ENCODE measurements around the gene AIFM3.

DNA sequence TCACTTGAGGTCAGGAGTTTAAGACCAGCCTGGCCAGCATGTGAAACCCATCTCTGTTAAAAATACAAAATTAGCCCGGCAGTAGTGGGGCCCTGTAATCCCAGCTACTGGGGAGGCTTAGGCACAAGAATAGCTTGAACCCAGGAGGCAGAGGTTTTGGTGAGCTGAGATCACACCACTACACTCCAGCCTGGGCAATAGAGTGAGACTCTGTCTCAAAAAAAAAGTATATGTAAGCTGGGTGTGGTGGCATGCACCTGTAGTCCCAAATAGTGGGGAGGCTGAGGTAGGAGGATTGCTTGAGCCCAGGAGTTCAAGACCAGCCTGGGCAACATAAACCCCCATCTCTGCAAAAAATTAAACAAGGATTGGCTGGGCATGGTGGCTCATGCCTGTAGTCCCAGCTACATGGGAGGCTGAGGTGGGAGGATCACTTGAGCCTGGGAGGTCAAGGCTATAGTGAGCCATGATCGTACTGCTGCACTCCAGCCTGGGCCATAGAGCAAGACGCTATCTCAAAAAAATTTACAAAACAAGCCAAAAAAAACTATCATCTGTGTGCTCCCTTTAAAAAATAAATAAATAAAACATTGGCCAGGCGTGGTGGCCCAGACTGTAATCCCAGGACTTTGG, 39.0 kb upstream of the AIFM3 start:
- TF ChIP-seq, protein P1, sequence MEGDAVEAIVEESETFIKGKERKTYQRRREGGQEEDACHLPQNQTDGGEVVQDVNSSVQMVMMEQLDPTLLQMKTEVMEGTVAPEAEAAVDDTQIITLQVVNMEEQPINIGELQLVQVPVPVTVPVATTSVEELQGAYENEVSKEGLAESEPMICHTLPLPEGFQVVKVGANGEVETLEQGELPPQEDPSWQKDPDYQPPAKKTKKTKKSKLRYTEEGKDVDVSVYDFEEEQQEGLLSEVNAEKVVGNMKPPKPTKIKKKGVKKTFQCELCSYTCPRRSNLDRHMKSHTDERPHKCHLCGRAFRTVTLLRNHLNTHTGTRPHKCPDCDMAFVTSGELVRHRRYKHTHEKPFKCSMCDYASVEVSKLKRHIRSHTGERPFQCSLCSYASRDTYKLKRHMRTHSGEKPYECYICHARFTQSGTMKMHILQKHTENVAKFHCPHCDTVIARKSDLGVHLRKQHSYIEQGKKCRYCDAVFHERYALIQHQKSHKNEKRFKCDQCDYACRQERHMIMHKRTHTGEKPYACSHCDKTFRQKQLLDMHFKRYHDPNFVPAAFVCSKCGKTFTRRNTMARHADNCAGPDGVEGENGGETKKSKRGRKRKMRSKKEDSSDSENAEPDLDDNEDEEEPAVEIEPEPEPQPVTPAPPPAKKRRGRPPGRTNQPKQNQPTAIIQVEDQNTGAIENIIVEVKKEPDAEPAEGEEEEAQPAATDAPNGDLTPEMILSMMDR (IDR thresholded peaks at IDR 0.05) = no peak
- no peak for TF ChIP-seq POLR2AphosphoS5 (IDR thresholded peaks at IDR 0.05)

Measured in transverse colon (tissue), 4 donors.